SK-N-MC (cell line): ENCODE data around the gene CMTR1.

Experiments
- DNase-seq: peaks from one replicate; pipeline ENCODE4 v3.0.0-alpha.2; 2011; ENCODE audit warnings: low read depth, low spot score
- H3K27ac ChIP-seq: fragments of 200-600 bp; sonication (generic); 2 replicates; pipeline ENCODE4 v1.5.1; 2016; ENCODE audit warnings: mixed run types
- H3K36me3 ChIP-seq: fragments of 200-600 bp; sonication (generic); 2 replicates; pipeline ENCODE4 v1.6.1; 2017; ENCODE audit warnings: antibody characterized with exemption, low read length, mixed read lengths; ENCODE audit not compliant: insufficient read depth
- H3K4me3 ChIP-seq: fragments of 200-600 bp; sonication (generic); 2 replicates; pipeline ENCODE4 v1.5.1; 2016
- H3K9ac ChIP-seq: fragments of 200-600 bp; sonication (generic); 2 replicates; pipeline ENCODE4 v1.8.0; 2017; ENCODE audit warnings: mixed run types, mixed read lengths; ENCODE audit not compliant: insufficient read length
- H3K9me3 ChIP-seq: fragments of 200-600 bp; sonication (generic); 2 replicates; pipeline ENCODE4 v1.6.1; 2017; ENCODE audit warnings: low read depth, mild to moderate bottlenecking, antibody characterized with exemption, low read length, moderate library complexity, mixed read lengths
- EZH2 ChIP-seq: fragments of 200-600 bp; sonication (generic); IDR thresholded peaks from one replicate; pipeline ENCODE4 v1.6.1; 2017; ENCODE audit warnings: antibody characterized with exemption
- FOXP2 ChIP-seq: optimal IDR thresholded peaks from 2 replicates; pipeline ENCODE3; 2011; ENCODE audit warnings: mild to moderate bottlenecking, moderate library complexity; ENCODE audit not compliant: insufficient read depth; ENCODE audit errors: extremely low read length, control extremely low read depth
- POLR2AphosphoS5 ChIP-seq: IDR thresholded peaks from 2 replicates; pipeline ENCODE4 v1.6.1; 2012; ENCODE audit warnings: mild to moderate bottlenecking, low read depth, low read length, borderline replicate concordance

Gene CMTR1

GRCh38 chr6:37489697-37490336 is 56.8 kb downstream of the CMTR1 start:
- H3K4me3 ChIP-seq, result no peak overlapping the region
- DNase-seq, result no peak
- H3K9me3 ChIP-seq, result no peaks in the 10 kb centered on the region
- no peak for TF ChIP-seq EZH2
- no peak for TF ChIP-seq FOXP2
- TF ChIP-seq POLR2AphosphoS5, result no peak
- no peaks in the 10 kb centered on the region for H3K36me3 ChIP-seq
- H3K9ac ChIP-seq, result no peak overlapping the region
- no peak overlapping the region for H3K27ac ChIP-seq

- no peak for TF ChIP-seq POLR2AphosphoS5
- no peak for TF ChIP-seq FOXP2
- no peak for TF ChIP-seq EZH2
- H3K4me3 ChIP-seq, result 0 out of 2 replicates have a peak overlapping the region, but pooled peaks have one; percentile 13
- H3K36me3 ChIP-seq, result no peaks in the 10 kb centered on the region
- no peak for DNase-seq
- no peak overlapping the region for H3K27ac ChIP-seq
- no peak overlapping the region for H3K9ac ChIP-seq
- H3K9me3 ChIP-seq, result no peaks in the 10 kb centered on the region
Observed at GRCh38 chr6:37490536-37491170, 57.6 kb downstream of the CMTR1 start.

- TF ChIP-seq POLR2AphosphoS5, result no peak
- TF ChIP-seq EZH2, result no peak
- TF ChIP-seq FOXP2, result no peak
- Histone ChIP-seq H3K27ac (no peak overlapping the region), H3K9ac (no peak overlapping the region), H3K4me3 (no peak overlapping the region), H3K36me3 (no peaks in the 10 kb centered on the region), H3K9me3 (no peaks in the 10 kb centered on the region)
- no peak for DNase-seq
Observed at GRCh38 chr6:37491171-37491829, 58.3 kb downstream of the CMTR1 start.

GRCh38 chr6:37491830-37492208 is 58.8 kb downstream of the CMTR1 start:
- Histone ChIP-seq H3K4me3 (no peak overlapping the region), H3K9ac (no peak overlapping the region), H3K27ac (no peak overlapping the region), H3K9me3 (no peaks in the 10 kb centered on the region), H3K36me3 (no peaks in the 10 kb centered on the region)
- DNase-seq, result no peak
- no peak for TF ChIP-seq FOXP2
- TF ChIP-seq POLR2AphosphoS5, result no peak
- no peak for TF ChIP-seq EZH2

GRCh38 chr6:37492236-37492972 is 59.4 kb downstream of the CMTR1 start:
- no peak overlapping the region for H3K4me3 ChIP-seq
- H3K27ac ChIP-seq, result no peak overlapping the region
- H3K36me3 ChIP-seq, result no peaks in the 10 kb centered on the region
- no peak for DNase-seq
- H3K9me3 ChIP-seq, result no peaks in the 10 kb centered on the region
- TF ChIP-seq FOXP2 (no peak), EZH2 (no peak), POLR2AphosphoS5 (no peak)
- no peak overlapping the region for H3K9ac ChIP-seq

GRCh38 chr6:37492991-37493660 is 60.1 kb downstream of the CMTR1 start:
- no peak for TF ChIP-seq EZH2
- no peak for TF ChIP-seq FOXP2
- no peak for TF ChIP-seq POLR2AphosphoS5
- H3K36me3 ChIP-seq, result no peaks in the 10 kb centered on the region
- no peak overlapping the region for H3K9ac ChIP-seq
- no peaks in the 10 kb centered on the region for H3K9me3 ChIP-seq
- H3K27ac ChIP-seq, result no peak overlapping the region
- no peak for DNase-seq
- H3K4me3 ChIP-seq, result no peak overlapping the region

- H3K9ac ChIP-seq, result no peak overlapping the region
- H3K27ac ChIP-seq, result no peak overlapping the region
- H3K4me3 ChIP-seq, result no peak overlapping the region
- TF ChIP-seq POLR2AphosphoS5 (no peak), EZH2 (no peak), FOXP2 (no peak)
- no peaks in the 10 kb centered on the region for H3K9me3 ChIP-seq
- no peak for DNase-seq
- no peaks in the 10 kb centered on the region for H3K36me3 ChIP-seq
Observed at GRCh38 chr6:37493661-37493995, 60.6 kb downstream of the CMTR1 start.

- TF ChIP-seq POLR2AphosphoS5 (no peak), EZH2 (no peak), FOXP2 (no peak)
- Histone ChIP-seq H3K9me3 (no peaks in the 10 kb centered on the region), H3K9ac (no peak overlapping the region), H3K27ac (no peak overlapping the region), H3K4me3 (no peak overlapping the region), H3K36me3 (no peaks in the 10 kb centered on the region)
- no peak for DNase-seq
Observed at GRCh38 chr6:37495244-37495934, 62.4 kb downstream of the CMTR1 start.
